Uterus (tissue), 4 donors: Measurements from ENCODE around the gene TFEB. TPM values are rescaled to one million over a fixed set of nuclear protein-coding genes. Genes with fewer than 3 reads are reported as not detected.

Experiments used
- DNase-seq, 2 donors: peaks; one replicate each; pipeline ENCODE4 v3.0.0-alpha.2; 2019 to 2020
- H3K27ac ChIP-seq, 2 donors: fragments of 200-600 bp; sonication (generic); 1 replicate in 1 of 2; 2 replicates in 1 of 2; pipeline ENCODE4 v1.5.1; 2016 to 2018
- H3K27me3 ChIP-seq, 2 donors: fragments of 200-600 bp; sonication (generic); one replicate each; pipeline ENCODE4 v1.5.1; 2018 to 2019; ENCODE audit warnings: control low read depth in 1 of 2
- H3K36me3 ChIP-seq, 2 donors: fragments of 200-600 bp; sonication (generic); one replicate each; pipeline ENCODE4 v1.5.1; 2019; ENCODE audit warnings: control low read depth in 1 of 2
- H3K4me1 ChIP-seq, 2 donors: fragments of 200-600 bp; sonication (generic); one replicate each; pipeline ENCODE4 v1.5.1; 2018 to 2019; ENCODE audit warnings: control low read depth in 1 of 2
- H3K4me3 ChIP-seq, 2 donors: fragments of 200-600 bp; sonication (generic); 1 replicate in 1 of 2; 2 replicates in 1 of 2; pipeline ENCODE4 v1.5.1; 2018 to 2019; ENCODE audit warnings: mild to moderate bottlenecking in 1 of 2
- H3K9me3 ChIP-seq, 2 donors: fragments of 200-600 bp; sonication (generic); one replicate each; pipeline ENCODE4 v1.5.1; 2019; ENCODE audit warnings: control low read depth in 1 of 2
- CTCF ChIP-seq, 4 experiments: fragments of 200-600 bp in 2 of 4; fragments of 450-650 bp in 2 of 4; sonication (generic) in 2 of 4; IDR thresholded peaks; one replicate each; pipeline ENCODE4 v1.5.1; 2016 to 2019; ENCODE audit warnings: antibody characterized with exemption in 4 of 4, mild to moderate bottlenecking in 2 of 4, moderate library complexity in 1 of 4
- POLR2A ChIP-seq, 2 donors: fragments of 450-650 bp; IDR thresholded peaks; one replicate each; pipeline ENCODE4 v1.6.1; 2016; ENCODE audit warnings: antibody characterized with exemption in 2 of 2, mild to moderate bottlenecking in 1 of 2, moderate library complexity in 1 of 2
- intact Hi-C: fragments of 100-400 bp; cut with DNase I; formaldehyde crosslinking; loops from one replicate; pipeline ENCODE4 v1.15.1; 2023; ENCODE audit warnings: low total_unique reads
- total RNA-seq, 4 donors: library from RNA; depleted of rRNA in 3 of 4; stranded (reverse); fragments of >200 nt in 3 of 4; gene quantifications; one replicate each; pipeline versions ENCODE4 v1.1.0 to v1.2.4, GENCODE V29; 2014 to 2023
- donor health status: DM: yes; HTN: yes; CAD: no.

Gene TFEB
- total RNA-seq, 4 donors from 2014 or later, result 8.8 to 31.7 (median 17.0) TPM

- Histone ChIP-seq H3K4me1 (no peaks in the 10 kb centered on the region), H3K36me3 (no peaks in the 10 kb centered on the region), H3K27ac (no peak overlapping the region), H3K27me3 (no peaks in the 10 kb centered on the region), H3K4me3 (no peak overlapping the region), H3K9me3 (no peaks in the 10 kb centered on the region)
- DNase-seq, result no peak
- intact Hi-C loops, result no loop called here
- no peak for TF ChIP-seq POLR2A (IDR thresholded peaks at IDR 0.05)
- TF ChIP-seq CTCF (IDR thresholded peaks at IDR 0.05), result no peak
Measured at GRCh38 chr6:41647061-41647511, 88.3 kb downstream of the TFEB start.

GRCh38 chr6:41646026-41646795, 89.2 kb downstream of the TFEB start:
- Histone ChIP-seq H3K4me1 (no peaks in the 10 kb centered on the region), H3K27me3 (no peaks in the 10 kb centered on the region), H3K36me3 (no peaks in the 10 kb centered on the region), H3K9me3 (no peaks in the 10 kb centered on the region), H3K4me3 (no peak overlapping the region), H3K27ac (no peak overlapping the region)
- TF ChIP-seq CTCF (IDR thresholded peaks at IDR 0.05) (no peak), POLR2A (IDR thresholded peaks at IDR 0.05) (no peak)
- intact Hi-C loops, result no loop called here
- DNase-seq, result no peak

GRCh38 chr6:41645007-41645618, 90.3 kb downstream of the TFEB start:
- Histone ChIP-seq H3K36me3 (no peaks in the 10 kb centered on the region), H3K27ac (no peak overlapping the region), H3K9me3 (no peaks in the 10 kb centered on the region), H3K27me3 (no peaks in the 10 kb centered on the region), H3K4me1 (no peaks in the 10 kb centered on the region), H3K4me3 (no peak overlapping the region)
- intact Hi-C loops, result no loop called here
- TF ChIP-seq CTCF (IDR thresholded peaks at IDR 0.05) (no peak), POLR2A (IDR thresholded peaks at IDR 0.05) (no peak)
- no peak for DNase-seq

- TF ChIP-seq POLR2A (IDR thresholded peaks at IDR 0.05) (no peak), CTCF (IDR thresholded peaks at IDR 0.05) (no peak)
- Histone ChIP-seq H3K27me3 (no peaks in the 10 kb centered on the region), H3K36me3 (no peaks in the 10 kb centered on the region), H3K9me3 (no peaks in the 10 kb centered on the region), H3K4me3 (no peak overlapping the region), H3K4me1 (no peaks in the 10 kb centered on the region), H3K27ac (no peak overlapping the region)
- intact Hi-C loops, result no loop called here
- DNase-seq, result no peak
Measured at GRCh38 chr6:41644297-41644879, 91.0 kb downstream of the TFEB start.

GRCh38 chr6:41643899-41644269, 91.5 kb downstream of the TFEB start:
- H3K9me3 ChIP-seq, result no peaks in the 10 kb centered on the region
- DNase-seq, result no peak
- intact Hi-C loops, result no loop called here
- no peaks in the 10 kb centered on the region for H3K4me1 ChIP-seq
- H3K36me3 ChIP-seq, result no peaks in the 10 kb centered on the region
- no peak overlapping the region for H3K27ac ChIP-seq
- no peak for TF ChIP-seq POLR2A (IDR thresholded peaks at IDR 0.05)
- no peak for TF ChIP-seq CTCF (IDR thresholded peaks at IDR 0.05)
- H3K4me3 ChIP-seq, result no peak overlapping the region
- no peaks in the 10 kb centered on the region for H3K27me3 ChIP-seq
